Muscle layer of colon (tissue), 2 donors: ENCODE measurements around the gene FOXA2.

ENCODE experiments used
- H3K27ac ChIP-seq: one replicate; pipeline ENCODE4 v1.7.0; 2013; ENCODE audit warnings: low read depth, mild to moderate bottlenecking, low read length, moderate library complexity
- H3K27me3 ChIP-seq, 2 donors: one replicate each; pipeline ENCODE4 v1.7.0; 2013; ENCODE audit warnings: low read length in 2 of 2, mild to moderate bottlenecking in 2 of 2; ENCODE audit not compliant: insufficient read depth in 2 of 2, control insufficient read depth in 1 of 2
- H3K36me3 ChIP-seq: one replicate; pipeline ENCODE4 v1.7.0; 2013; ENCODE audit warnings: mild to moderate bottlenecking, low read length; ENCODE audit not compliant: insufficient read depth
- H3K4me1 ChIP-seq: one replicate; pipeline ENCODE4 v1.7.0; 2013; ENCODE audit warnings: mild to moderate bottlenecking, low read length; ENCODE audit not compliant: insufficient read depth
- H3K4me3 ChIP-seq, 2 donors: one replicate each; pipeline ENCODE4 v1.7.0; 2013; ENCODE audit warnings: low read length in 2 of 2, low read depth in 1 of 2, mild to moderate bottlenecking in 1 of 2, moderate library complexity in 1 of 2
- H3K9ac ChIP-seq: one replicate; pipeline ENCODE4 v1.7.0; 2013; ENCODE audit warnings: low read length
- H3K9me3 ChIP-seq: one replicate; pipeline ENCODE4 v1.7.0; 2013; ENCODE audit warnings: mild to moderate bottlenecking, low read length
- donor health status: abdominal sarcoma.
- donor health status: Adenocarcinoma of cecum.

FOXA2 gene

DNA sequence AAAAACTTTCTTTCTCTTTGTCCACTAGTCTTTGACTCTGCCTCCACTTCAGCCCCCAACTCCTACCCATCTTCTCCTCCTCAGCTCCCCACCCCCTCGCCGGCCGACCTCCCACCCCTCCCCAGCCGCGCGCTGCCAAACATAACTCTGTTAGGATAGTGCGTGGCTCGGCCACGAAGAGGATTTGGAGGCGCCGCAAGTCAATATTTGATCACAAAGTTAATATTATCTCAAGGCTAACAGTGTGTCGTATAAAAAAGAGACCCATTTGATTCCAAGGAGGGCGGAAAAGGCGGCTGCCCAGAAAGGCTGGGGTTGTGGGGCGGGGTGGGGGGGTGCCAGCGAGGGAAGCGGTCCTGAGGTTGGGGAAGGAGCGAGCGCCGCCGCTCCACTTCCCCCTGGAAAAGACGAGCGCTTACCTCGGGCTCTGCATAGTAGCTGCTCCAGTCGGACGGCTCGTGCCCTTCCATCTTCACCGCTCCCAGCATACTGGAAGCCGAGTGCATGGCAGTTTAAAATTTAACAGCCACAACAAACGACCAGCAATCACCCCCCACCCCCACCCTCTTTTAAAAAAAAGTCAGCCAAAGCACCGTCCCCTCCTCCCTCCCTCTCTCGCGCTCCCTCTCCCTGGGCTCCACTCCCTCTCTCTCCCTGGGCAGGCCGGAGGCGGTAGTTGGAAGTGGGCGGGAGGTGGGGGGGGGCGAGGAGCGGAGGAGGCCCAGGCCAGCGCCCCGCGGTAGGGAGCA is 425 bp downstream of the FOXA2 start:
- Histone ChIP-seq H3K36me3 (no peaks in the 10 kb centered on the region), H3K27ac (no peak overlapping the region), H3K27me3 (peaks cover 37 to 83% of the 10 kb centered on the region in 2 donors), H3K4me1 (peaks cover 5% of the 10 kb centered on the region), H3K9ac (no peak overlapping the region), H3K4me3 (no peak overlapping the region), H3K9me3 (no peaks in the 10 kb centered on the region)

DNA sequence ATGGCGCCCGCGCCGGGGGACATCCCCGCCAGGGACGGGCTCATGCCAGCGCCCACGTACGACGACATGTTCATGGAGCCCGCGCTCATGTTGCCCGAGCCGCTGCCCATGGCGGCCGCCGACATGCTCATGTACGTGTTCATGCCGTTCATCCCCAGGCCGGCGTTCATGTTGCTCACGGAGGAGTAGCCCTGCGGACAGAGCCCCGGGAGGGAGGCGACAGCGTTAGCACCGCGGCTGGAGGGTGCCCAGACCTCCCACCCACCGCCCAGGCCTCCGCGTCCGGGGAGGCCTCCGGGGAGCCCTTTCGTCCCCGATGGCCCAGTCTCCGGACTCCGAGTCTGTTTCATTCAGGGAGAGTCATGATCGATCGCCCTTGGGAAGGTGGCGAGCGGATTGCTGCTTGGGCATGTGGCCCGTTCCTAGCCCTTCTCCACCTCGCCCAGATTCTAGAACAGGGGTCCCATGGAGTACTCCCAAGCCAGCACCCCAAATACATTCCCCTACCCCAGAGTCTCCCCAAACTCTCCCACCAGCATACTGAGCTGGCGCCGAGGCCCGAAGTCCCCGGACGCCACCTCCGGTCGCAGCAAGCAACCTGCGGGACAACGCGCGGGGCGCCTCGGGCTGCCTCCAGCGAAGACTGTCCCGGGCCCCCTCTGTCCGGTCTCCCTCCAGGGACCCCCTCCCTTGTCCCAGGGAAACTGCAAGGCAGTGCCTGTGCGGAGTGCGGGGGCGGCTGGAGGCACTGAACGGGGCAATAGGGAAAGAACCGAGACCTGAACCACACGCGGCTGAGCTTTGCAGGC is 1.2 kb downstream of the FOXA2 start:
- peaks cover 11% of the 10 kb centered on the region for H3K4me1 ChIP-seq

DNA sequence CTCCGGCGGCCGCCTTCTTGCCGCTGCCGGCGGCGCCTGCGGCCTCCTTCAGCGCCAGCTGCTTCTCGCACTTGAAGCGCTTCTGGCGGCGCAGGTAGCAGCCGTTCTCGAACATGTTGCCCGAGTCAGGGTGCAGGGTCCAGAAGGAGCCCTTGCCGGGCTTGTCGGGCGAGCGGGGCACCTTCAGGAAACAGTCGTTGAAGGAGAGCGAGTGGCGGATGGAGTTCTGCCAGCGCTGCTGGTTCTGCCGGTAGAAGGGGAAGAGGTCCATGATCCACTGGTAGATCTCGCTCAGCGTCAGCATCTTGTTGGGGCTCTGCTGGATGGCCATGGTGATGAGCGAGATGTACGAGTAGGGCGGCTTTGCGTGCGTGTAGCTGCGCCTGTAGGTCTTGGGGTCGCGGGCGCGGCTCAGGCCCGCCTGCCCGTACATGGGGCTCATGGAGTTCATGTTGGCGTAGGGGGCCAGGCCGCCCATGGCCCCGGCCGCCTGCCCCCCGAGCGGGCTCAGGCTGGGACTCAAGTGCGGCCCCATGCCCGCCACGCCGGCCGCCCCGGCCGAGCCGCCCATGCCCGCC is 1.9 kb downstream of the FOXA2 start:
- Histone ChIP-seq H3K9ac (no peak overlapping the region), H3K4me3 (no peak overlapping the region), H3K27ac (no peak overlapping the region), H3K4me1 (peaks cover 15% of the 10 kb centered on the region), H3K36me3 (no peaks in the 10 kb centered on the region), H3K27me3 (peaks cover 47 to 90% of the 10 kb centered on the region in 2 donors), H3K9me3 (no peaks in the 10 kb centered on the region)

More for the DNA sequence above, 1.2 kb downstream of the FOXA2 start:
- Histone ChIP-seq H3K27ac (no peak overlapping the region), H3K27me3 (peaks cover 45 to 89% of the 10 kb centered on the region in 2 donors), H3K9me3 (no peaks in the 10 kb centered on the region), H3K4me3 (no peak overlapping the region), H3K36me3 (no peaks in the 10 kb centered on the region), H3K9ac (no peak overlapping the region)

DNA sequence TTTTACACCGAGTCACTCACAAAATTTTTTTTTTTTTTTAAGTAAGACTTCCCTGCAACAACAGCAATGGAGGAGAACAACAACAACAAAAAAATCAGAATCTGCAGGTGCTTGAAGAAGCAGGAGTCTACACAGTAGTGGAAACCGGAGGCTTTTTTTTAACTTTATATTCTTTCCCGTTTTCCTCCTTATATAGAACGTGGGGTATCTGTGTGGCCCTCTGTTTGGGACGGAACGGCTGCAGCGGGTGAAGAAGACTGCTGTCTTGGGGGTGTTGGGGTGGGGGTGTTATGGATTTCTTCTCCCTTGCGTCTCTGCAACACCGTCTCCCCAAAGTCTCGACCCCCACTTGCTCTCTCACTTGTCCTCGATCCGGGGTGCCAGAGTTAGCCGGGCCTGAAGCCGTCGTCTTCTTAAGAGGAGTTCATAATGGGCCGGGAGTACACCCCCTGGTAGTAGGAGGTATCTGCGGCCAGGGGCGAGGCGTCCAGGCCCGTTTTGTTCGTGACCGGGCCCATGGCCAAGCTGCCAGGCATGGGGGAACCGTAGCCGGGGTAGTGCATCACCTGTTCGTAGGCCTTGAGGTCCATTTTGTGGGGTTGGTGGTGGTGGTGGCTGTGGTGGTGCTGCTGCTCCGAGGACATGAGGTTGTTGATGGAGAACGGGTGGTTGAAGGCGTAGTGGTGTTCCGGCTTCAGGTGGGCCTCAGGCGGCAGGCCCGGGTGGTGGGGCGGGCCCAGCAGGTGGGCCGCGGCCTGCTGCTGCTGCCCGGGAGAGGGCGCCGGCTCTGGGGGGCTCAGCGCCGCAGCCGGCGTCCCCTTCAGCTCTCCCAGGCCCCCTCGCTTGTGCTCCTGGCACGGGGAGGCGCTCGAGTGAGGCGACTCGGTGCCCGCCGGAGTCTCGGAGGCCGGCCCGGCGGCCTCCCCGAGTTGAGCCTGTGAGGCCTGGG is 2.7 kb downstream of the FOXA2 start:
- Histone ChIP-seq H3K27ac (no peak overlapping the region), H3K27me3 (peaks cover 40 to 90% of the 10 kb centered on the region in 2 donors), H3K9me3 (no peaks in the 10 kb centered on the region), H3K9ac (no peak overlapping the region), H3K4me3 (no peak overlapping the region), H3K36me3 (no peaks in the 10 kb centered on the region), H3K4me1 (peaks cover 15% of the 10 kb centered on the region)

DNA sequence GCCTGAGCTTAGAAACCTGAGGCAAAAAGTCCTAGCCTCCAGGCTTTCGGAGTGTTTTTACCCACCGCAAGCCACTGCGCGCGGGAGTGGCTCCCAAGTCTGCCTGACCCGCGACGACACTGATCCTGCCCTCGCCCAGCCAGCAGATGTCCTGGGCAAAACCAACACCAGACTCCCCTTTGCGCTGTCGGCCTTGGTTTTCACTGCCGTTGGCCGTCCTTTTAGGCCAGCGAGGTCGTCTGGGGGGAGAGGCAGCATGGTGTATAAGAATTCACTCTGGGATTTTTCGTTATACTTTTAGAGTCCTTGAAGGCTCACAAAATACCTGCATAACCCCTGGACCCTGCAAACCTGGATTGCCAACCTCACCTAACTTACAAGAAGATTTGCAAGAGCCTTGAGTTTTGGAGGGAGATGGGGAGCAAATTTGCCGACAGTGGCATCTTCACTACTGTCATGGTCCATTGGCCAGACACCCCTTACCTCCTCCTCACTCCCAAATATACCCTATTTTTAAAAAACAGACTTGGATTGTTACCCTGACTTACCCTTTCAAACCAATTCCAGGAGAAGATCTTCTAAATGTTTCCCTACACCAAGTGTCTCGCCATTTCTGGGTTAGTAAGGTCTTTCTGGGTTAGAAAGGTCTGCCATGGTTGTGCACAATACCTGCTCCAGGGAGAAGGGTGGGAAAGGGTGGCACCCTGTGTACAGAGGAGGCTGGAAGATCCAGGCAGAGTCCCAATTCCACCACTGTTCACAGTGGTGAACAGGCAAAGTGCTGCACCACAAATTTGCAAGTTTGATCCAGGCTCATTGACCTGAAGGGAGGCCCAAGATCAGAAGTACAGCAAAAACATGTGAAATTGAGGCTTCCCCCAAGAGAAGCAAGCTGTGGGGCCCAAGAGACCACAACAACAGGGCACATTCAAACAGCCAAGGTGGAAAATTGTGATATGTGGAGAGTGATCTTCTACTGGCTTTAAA is 4.4 kb downstream of the FOXA2 start:
- Histone ChIP-seq H3K27me3 (peaks cover 43 to 90% of the 10 kb centered on the region in 2 donors), H3K27ac (no peak overlapping the region), H3K4me1 (peaks cover 15% of the 10 kb centered on the region), H3K9me3 (no peaks in the 10 kb centered on the region), H3K9ac (no peak overlapping the region), H3K36me3 (no peaks in the 10 kb centered on the region), H3K4me3 (no peak overlapping the region)

DNA sequence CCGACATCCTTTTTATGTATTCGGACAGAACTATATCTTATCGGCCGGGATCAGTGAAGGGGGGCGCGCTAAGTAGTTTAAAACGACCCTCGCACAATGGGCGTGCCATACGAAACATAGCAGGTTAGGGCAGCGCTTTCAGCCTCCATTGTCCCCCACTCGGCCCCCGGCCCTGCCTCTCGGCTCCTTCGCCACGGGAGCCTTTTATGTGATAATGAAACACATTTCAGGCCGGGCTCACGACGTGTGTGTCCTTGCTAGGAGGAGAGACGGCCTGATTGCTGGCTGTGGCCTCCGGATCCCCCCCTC is 5.3 kb downstream of the FOXA2 start:
- Histone ChIP-seq H3K4me1 (peaks cover 15% of the 10 kb centered on the region), H3K36me3 (no peaks in the 10 kb centered on the region), H3K9ac (no peak overlapping the region), H3K27ac (no peak overlapping the region), H3K27me3 (peaks cover 51 to 93% of the 10 kb centered on the region in 2 donors), H3K4me3 (no peak overlapping the region), H3K9me3 (no peaks in the 10 kb centered on the region)

DNA sequence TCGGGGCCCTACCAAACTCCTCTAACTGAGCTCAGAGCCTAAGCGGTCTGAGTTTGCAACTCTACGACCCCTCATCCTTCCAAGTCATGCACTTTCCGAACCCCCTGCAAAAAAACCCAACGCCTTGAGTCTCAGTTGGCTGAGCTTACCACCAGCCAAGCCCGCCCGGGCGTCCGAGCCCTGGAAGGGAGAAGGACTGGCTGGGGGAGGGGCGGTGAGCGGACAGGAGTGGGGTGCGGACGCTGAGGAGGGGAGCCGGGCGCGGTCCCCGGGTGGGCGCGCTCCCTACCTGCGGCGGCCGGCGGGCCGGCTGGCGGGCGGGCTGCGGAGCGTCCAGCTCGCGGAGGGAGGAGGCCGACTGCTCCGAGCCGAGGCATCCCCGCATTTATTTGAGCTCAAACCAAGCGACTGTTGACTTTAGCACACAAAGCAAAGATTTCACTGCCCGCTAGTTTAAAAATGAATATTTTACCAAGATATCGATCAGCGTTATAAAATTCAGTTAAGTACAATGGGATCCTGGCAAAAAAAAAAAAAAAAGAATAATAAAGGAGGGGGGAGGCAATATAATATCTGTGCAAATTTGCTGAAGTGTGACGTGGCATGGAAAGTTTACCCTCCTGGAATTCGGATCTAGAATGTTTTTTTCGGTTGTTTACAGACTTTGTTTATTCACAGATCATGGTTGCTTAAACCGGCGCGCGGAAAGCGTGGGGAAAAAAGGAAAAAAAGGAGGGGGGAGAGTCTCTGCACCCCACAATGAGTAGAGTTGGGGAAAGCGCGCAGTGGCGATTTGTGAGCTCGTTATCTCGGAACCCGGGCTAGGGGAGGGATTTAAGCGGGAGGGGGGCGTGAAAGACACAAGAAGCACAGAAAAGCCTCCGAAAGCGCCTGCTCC is 5.9 kb downstream of the FOXA2 start:
- Histone ChIP-seq H3K36me3 (no peaks in the 10 kb centered on the region), H3K9me3 (no peaks in the 10 kb centered on the region), H3K4me1 (peaks cover 15% of the 10 kb centered on the region), H3K4me3 (no peak overlapping the region), H3K9ac (no peak overlapping the region), H3K27me3 (peaks cover 51 to 89% of the 10 kb centered on the region in 2 donors), H3K27ac (no peak overlapping the region)

DNA sequence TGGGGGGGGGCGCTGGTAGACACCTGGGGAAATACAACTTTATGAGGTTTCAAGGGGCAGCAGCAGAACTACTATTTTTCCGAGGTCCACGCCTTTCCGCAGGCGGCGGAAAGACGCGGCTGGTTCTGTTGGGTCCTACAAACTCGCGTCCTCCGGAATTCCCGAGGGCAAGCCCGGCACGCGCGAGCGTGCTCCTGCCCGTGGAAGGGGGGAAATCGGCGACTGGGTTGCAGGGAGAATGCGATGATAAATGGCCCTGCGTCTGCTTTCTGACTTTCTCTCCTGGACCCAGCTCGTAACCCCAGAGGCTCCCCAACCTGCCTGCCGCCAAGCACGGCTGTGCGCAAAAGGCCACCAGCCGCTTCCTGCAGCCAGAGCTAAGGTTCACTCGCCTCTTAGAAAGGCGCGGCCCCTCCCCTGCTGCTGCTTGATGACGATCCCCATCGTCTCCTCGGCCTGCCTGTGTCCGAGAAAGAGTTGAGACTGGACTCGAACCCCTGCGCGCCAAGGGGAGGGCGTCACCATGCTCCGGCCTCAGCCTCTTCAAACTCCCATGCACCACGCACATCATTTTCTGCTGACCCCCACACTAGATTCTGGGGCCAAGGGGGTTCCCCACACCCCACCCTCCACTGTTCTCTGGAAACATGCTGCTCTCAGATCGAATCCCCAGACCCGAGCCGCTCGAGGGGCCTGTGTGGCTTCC is 6.7 kb downstream of the FOXA2 start:
- peaks cover 10% of the 10 kb centered on the region for H3K4me1 ChIP-seq
- no peak overlapping the region for H3K4me3 ChIP-seq
- no peak overlapping the region for H3K27ac ChIP-seq
- H3K9me3 ChIP-seq: no peaks in the 10 kb centered on the region
- H3K36me3 ChIP-seq: no peaks in the 10 kb centered on the region
- H3K9ac ChIP-seq: no peak overlapping the region
- H3K27me3 ChIP-seq: peaks cover 51 to 85% of the 10 kb centered on the region in 2 donors

DNA sequence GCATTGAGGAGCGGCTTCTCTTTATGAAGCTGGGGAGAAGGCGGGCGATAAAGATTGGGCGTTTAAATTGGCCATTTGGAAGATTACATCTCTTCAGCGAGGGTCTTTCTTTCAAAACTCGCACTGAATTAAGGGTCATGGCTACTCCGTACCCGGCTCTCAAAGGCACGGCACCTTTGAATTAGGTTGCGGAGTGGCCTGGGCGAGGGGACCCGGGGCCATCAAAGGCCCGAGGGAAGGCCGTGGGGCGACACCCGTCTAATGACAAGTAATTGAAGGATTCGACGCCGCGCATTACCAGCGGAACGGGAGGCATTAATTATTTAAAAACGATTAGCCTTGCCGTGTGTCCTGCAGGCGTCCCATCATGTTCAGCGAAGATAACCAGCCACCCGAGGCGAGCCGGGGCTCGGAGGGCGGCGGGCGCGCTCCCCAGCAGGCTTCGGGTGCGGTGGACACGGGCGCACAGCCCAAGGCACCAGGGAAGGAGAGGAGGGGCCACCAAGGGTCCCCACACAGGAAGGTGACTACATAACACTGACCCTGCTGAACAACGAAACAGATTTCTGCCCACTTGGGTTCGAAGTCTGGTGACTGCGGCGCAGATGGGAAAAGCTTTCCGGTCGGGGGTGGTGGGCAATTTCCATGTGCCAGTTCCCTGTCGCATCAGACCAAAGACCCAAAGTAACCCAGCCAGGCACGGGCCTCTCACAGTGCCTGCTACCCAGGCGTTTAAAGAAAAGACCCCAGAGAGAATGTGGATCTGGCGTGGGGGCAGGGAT is 7.4 kb downstream of the FOXA2 start:
- H3K4me3 ChIP-seq: no peak overlapping the region

More for the DNA sequence above, 7.4 kb downstream of the FOXA2 start:
- Histone ChIP-seq H3K9me3 (no peaks in the 10 kb centered on the region), H3K27me3 (peaks cover 52 to 85% of the 10 kb centered on the region in 2 donors), H3K36me3 (no peaks in the 10 kb centered on the region), H3K9ac (no peak overlapping the region), H3K27ac (no peak overlapping the region), H3K4me1 (peaks cover 10% of the 10 kb centered on the region)
